Activated T-helper 2 cell treated with anti-CD3 and anti-CD28 coated beads, Interferon-gamma antibody, Interleukin-2, Interleukin-4, amounts not matched to agents 10 μg/mL and 5 μg/mL and 100 μg/mL, durations not matched to agents 14 hours and 24 hours and 36 hours (primary cell): Measurements from ENCODE around the gene CNGA1. TPM values are rescaled to one million over a fixed set of nuclear protein-coding genes. Genes with fewer than 3 reads are reported as not detected.

Experiments
- DNase-seq: peaks from one replicate; pipeline ENCODE4 v3.0.0; 2021; ENCODE audit warnings: low spot score
- H3K27ac Mint-ChIP-seq: one replicate; pipeline ENCODE4 v1.8.0; 2021; ENCODE audit warnings: mixed read lengths
- H3K27me3 Mint-ChIP-seq: one replicate; pipeline ENCODE4 v1.8.0; 2021; ENCODE audit warnings: low read depth, mixed read lengths
- H3K36me3 Mint-ChIP-seq: one replicate; pipeline ENCODE4 v1.8.0; 2021; ENCODE audit warnings: low read depth, mixed read lengths
- H3K4me1 Mint-ChIP-seq: one replicate; pipeline ENCODE4 v1.8.0; 2021; ENCODE audit warnings: low read depth, mixed read lengths
- H3K4me3 Mint-ChIP-seq: one replicate; pipeline ENCODE4 v1.8.0; 2021; ENCODE audit warnings: low read depth, mild to moderate bottlenecking, moderate library complexity, mixed read lengths
- H3K9me3 Mint-ChIP-seq: one replicate; pipeline ENCODE4 v1.8.0; 2021; ENCODE audit warnings: mixed read lengths
- intact Hi-C: fragments of 100-400 bp; cut with micrococcal nuclease; formaldehyde crosslinking; loops from one replicate; pipeline ENCODE4 v1.15.1; 2023
- total RNA-seq: library from RNA; stranded (reverse); gene quantifications from 2 replicates; pipeline ENCODE4 v1.2.3, GENCODE V29; 2022

CNGA1 gene
- not detected in 2 replicates for total RNA-seq

DNA sequence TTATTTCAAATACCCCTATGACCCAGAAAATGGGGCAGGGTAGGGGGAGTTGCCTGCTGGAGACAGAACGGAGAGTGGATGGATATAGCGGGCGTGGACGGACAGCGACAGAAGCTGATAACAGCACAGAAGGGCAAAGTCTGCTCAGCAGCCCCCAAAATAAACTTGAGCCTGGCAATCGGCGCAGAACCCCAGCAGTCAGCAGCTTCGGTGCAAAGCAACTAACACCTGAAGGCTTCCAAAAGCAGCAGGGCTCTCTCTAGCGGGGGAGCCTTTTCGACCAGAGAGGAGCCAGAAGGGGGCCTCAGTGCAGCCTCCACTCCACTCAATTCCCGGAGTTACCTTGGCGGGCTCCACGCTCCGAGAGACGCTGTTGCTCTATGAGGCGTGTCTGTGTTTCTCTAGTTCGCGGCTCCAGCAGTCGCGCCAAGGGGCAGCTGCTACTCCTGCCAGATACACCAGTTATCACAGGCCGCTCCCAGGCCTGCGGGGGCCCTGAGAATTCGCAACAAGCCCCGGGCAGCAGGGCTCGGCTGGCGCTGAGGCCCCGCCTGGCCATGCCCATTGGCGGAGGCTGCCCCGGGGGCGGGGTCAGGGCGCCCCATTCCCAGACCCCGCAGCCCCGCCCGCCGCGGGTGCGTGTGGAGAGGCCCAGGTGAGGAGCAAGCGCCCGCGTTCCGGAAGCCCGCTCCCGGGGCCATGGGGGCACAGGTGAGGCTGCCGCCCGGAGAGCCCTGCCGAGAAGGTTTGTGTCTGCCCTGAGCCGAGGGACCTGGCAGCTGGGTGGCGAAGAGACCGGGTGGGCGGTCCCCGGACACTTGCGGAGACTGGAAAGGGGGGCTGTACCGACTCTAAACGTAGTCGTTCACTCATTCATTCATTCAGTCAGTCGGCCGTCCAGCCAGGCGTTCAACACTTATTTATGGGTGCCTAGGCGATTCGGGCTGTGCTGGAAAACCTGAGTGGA, at the start of gene CNGA1, which contains the start of gene NIPAL1:
Gene CNGA1 (minus strand): TSS at position 541 of the 967 bp plus-strand sequence. CDS start 63,992 bp downstream, outside the sequence.
Gene NIPAL1 (plus strand): TSS at position 632 of the 967 bp plus-strand sequence. CDS start 68 bp downstream, at position 700.
- intact Hi-C loops: loop anchor here (5.0 kb wide), 1 partner anchor 71 kb away; no protein-coding TSS in a partner anchor
- peak; percentile 30 for DNase-seq
- Mint-ChIP-seq H3K27me3 (peaks cover 55% of the 10 kb centered on the region), H3K4me1 (peaks cover 17% of the 10 kb centered on the region), H3K27ac (no peak within 1 kb of the TSS), H3K36me3 (no peaks in the 10 kb centered on the region), H3K9me3 (peaks cover 11% of the 10 kb centered on the region), H3K4me3 (peak within 1 kb of the TSS; percentile 66)

DNA sequence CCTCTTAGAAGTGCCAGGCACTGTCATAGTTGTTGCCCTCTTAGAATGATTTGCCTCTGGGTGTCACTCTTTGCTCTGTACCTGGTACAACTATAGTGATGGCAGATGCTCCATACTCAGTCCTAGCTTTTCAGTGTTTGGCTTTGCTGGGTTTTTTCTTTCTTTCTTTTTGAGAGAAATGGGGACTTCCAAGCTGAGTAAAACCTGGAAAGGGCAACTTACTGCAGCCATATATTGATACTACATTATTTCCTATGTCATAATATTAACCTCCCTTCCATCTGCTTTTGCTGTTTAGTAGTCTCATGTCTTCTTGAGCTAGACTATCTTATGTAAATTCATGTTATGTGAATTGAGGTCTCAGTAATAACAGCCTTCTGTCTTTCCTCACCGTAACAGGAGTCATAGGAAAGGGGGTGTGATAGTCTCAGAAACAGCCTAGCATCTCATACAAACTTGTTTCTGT, 49.1 kb upstream of the CNGA1 start:
- no peaks in the 10 kb centered on the region for H3K36me3 Mint-ChIP-seq
- H3K9me3 Mint-ChIP-seq: peaks cover 15% of the 10 kb centered on the region
- no peak overlapping the region for H3K4me3 Mint-ChIP-seq
- no peak overlapping the region for H3K27ac Mint-ChIP-seq
- H3K4me1 Mint-ChIP-seq: peaks cover 5% of the 10 kb centered on the region
- DNase-seq: no peak
- peaks cover 7% of the 10 kb centered on the region for H3K27me3 Mint-ChIP-seq
- intact Hi-C loops: no loop called here

DNA sequence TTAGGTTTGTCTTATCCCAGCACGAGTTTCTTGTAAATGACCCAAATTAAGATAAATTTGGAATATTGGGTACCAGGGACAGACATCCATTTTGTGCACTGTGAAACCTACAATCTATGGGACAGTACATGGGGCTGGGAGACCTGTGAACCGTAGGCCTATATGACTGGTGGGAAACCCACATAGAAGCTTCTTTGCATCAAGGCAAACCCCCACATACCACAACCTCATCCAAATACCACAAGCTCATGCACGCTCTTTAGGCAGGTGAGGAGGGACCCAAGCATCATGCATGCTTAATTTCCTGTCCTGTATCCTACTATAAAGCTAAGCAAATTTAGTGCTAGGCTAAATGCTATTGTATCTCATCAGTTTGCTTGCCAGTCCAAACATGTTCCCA, 47.9 kb upstream of the CNGA1 start:
- H3K9me3 Mint-ChIP-seq: peaks cover 26% of the 10 kb centered on the region
- intact Hi-C loops: no loop called here
- DNase-seq: no peak
- H3K36me3 Mint-ChIP-seq: no peaks in the 10 kb centered on the region
- peaks cover 11% of the 10 kb centered on the region for H3K27me3 Mint-ChIP-seq
- peaks cover 5% of the 10 kb centered on the region for H3K4me1 Mint-ChIP-seq
- no peak overlapping the region for H3K4me3 Mint-ChIP-seq
- H3K27ac Mint-ChIP-seq: no peak overlapping the region

DNA sequence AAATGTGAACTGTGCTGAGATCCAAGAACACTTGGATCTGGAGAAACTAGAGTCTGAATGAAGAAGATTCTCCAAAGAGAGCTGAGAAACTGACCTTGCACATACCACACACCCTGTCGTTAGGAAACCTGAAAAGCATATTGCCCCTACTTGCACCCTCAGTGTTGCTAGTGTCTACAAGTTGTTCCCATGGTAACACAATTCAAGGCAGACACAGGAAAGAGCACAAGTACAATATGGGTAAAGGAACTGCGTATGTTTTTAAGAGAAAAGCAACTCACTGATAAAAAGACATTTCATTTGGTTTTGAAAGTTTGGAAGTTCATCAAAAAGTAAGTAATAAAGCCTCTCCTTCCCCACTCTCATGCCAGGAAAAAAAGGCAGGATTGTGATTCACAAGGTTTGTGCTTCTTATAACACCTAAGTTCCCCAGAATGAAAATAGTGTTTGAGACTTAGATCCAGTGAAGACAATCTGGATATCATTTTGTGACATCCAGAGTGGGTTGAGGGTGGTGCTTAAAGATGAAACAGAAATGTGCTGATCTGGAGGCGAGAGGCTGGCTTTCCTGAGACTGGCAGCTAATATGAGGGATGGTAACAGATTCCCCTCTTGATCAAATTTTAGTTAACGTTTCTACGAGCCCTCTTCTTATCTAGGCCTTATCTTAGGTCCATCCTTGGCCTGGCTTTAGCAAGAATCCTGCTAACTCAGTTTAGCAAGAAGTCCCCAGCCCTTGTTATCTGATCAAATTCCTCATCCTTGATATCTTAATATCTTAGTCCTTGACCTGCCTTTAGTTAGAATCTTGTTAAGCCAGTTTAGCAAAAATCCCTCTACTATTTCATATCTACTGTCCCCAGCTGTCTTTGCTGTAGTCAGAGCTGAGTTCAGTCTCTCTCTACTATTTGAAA, 42.4 kb upstream of the CNGA1 start:
- Mint-ChIP-seq H3K27me3 (peaks cover 15% of the 10 kb centered on the region), H3K36me3 (no peaks in the 10 kb centered on the region), H3K4me1 (no peaks in the 10 kb centered on the region), H3K9me3 (peaks cover 34% of the 10 kb centered on the region), H3K27ac (no peak overlapping the region), H3K4me3 (no peak overlapping the region)
- DNase-seq: no peak
- intact Hi-C loops: no loop called here

DNA sequence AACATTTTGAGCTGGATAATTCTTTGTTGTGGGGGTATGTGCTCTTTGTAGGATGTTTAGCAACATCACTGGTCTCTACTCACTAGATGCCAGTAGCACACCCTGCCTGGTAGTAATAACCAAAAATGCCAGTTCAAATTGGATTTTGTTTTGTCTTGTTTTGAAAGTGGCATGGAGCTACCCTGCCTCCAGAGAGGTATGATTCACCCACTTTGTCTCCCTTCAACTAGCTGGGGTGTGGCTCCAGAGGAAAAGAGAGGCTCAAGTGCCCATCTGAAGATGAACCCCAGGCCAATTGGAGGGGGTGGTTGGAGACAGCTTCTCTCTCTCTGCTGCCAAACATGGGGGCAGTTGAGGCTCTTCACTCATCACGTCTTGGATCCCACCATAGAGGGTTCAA, 34.6 kb upstream of the CNGA1 start:
- Mint-ChIP-seq H3K27ac (no peak overlapping the region), H3K27me3 (peaks cover 45% of the 10 kb centered on the region), H3K4me1 (peaks cover 18% of the 10 kb centered on the region), H3K4me3 (no peak overlapping the region), H3K9me3 (no peaks in the 10 kb centered on the region), H3K36me3 (no peaks in the 10 kb centered on the region)
- no peak for DNase-seq
- intact Hi-C loops: no loop called here

DNA sequence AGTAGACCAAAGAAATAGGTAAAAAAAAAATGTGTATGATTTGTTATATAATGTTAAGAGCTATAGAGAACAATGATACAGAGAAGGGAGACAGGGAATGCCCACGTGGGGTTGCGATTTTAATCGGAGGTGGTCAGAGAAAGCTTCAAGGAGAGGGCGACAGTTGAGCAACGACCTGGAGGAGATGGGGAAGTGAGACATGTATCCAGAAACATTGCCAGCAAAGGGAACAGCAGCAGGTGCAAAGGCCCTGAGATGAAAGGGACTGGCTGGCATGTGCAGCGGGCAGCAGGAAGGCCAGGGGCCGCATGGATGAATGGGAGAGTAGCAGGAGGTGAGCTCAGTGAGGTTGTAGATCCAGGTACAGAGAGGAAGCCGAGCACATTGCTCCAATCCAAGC, 33.0 kb upstream of the CNGA1 start:
- no peaks in the 10 kb centered on the region for H3K36me3 Mint-ChIP-seq
- intact Hi-C loops: loop anchor here (5.0 kb wide), 1 partner anchor 113 kb away; no protein-coding TSS in a partner anchor
- no peak overlapping the region for H3K27ac Mint-ChIP-seq
- peaks cover 22% of the 10 kb centered on the region for H3K4me1 Mint-ChIP-seq
- peaks cover 54% of the 10 kb centered on the region for H3K27me3 Mint-ChIP-seq
- no peak overlapping the region for H3K4me3 Mint-ChIP-seq
- no peak for DNase-seq
- H3K9me3 Mint-ChIP-seq: no peaks in the 10 kb centered on the region

DNA sequence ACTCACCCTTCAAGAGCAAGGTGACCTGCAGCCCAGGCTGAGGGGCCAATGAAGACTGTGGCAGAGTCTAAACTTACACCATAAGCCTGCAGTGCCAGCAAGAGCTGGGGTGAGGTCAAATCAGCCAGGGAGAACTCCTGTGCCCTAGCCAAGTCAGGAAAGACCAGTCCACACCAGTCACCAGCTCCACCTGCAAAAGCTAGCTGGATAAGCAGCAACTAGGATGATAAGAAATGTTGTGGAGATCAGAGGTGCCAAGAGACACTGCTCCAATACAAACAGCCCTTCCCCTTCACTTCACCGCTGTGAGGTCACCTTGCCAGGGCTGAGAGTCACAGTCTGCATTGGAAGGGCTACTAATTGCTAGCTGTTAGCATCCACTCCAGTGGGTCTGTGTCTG, 31.4 kb upstream of the CNGA1 start:
- Mint-ChIP-seq H3K27ac (no peak overlapping the region), H3K4me3 (no peak overlapping the region), H3K4me1 (peaks cover 29% of the 10 kb centered on the region), H3K9me3 (no peaks in the 10 kb centered on the region), H3K27me3 (peaks cover 67% of the 10 kb centered on the region), H3K36me3 (no peaks in the 10 kb centered on the region)
- DNase-seq: no peak
- intact Hi-C loops: loop anchor here (1.0 to 5.0 kb wide), 3 partner anchors 12 to 114 kb away; no protein-coding TSS in a partner anchor

DNA sequence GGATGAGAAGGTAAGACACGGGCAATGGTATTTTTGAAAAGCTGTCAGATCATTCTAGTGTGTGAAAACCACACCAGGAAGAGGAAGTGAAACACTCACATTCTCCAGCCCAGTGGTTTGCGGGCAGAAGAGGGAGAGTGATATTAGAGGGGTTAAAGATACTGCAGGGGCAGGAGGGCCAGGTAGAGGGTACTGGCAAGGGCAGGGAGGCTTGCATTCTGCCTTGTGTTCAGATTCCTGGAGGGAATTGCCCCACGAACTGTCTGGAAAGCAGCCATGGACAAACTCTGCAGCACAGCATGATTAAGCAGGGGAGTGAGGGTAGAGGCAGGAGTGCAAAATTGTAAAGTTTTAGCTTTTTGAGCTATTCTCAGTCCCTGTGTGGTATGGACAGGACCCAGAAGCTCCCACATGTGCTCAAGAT, 31.0 kb upstream of the CNGA1 start:
- H3K4me3 Mint-ChIP-seq: peak overlapping the region; percentile 34
- intact Hi-C loops: loop anchor here (1.0 to 5.0 kb wide), 3 partner anchors 11 to 115 kb away; no protein-coding TSS in a partner anchor
- H3K27ac Mint-ChIP-seq: peak overlapping the region; percentile 3
- H3K27me3 Mint-ChIP-seq: peaks cover 72% of the 10 kb centered on the region
- H3K9me3 Mint-ChIP-seq: no peaks in the 10 kb centered on the region
- no peaks in the 10 kb centered on the region for H3K36me3 Mint-ChIP-seq
- peaks cover 32% of the 10 kb centered on the region for H3K4me1 Mint-ChIP-seq
- peak; percentile 48 for DNase-seq

DNA sequence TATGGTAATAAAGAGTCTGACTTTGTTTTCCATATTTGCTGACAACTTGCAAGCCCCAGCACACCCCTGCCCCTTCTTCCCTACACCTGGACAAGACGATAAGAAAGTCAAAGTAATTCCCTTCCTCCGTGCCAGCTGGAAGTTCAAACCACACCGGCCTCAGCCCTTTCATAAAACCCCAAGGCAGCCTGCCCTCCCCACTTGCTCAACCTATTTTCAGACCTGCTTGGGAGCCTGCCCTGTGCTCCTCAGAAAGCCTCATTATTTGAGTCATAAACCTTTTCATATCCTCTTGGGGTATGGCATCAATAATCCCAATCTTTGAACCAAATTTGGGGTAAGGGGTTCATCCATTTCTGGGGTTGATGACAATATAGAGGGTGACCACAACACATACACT, 29.6 kb upstream of the CNGA1 start:
- H3K27me3 Mint-ChIP-seq: peaks cover 76% of the 10 kb centered on the region

DNA sequence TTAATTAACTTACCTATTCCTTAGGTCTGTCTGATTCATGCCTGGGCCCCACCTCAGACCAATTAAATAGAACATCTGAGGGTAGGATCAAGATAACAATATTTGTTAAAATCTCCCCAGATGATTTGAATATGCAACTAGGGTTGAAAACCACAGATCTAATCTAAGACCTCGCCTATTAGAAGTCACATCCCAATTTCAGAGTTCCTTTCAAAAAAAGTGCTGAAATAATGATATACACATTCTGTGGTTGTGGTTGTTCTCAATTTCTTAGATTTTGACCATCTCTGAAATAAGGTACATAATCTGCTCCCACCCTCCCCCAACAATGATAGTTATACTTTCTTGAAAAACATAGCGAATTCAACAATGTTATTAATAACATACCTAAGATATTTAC, 27.8 kb upstream of the CNGA1 start:
- DNase-seq: no peak
- H3K4me1 Mint-ChIP-seq: peaks cover 40% of the 10 kb centered on the region
- intact Hi-C loops: no loop called here
- no peaks in the 10 kb centered on the region for H3K36me3 Mint-ChIP-seq
- H3K27me3 Mint-ChIP-seq: peaks cover 67% of the 10 kb centered on the region
- H3K9me3 Mint-ChIP-seq: no peaks in the 10 kb centered on the region
- H3K27ac Mint-ChIP-seq: no peak overlapping the region
- H3K4me3 Mint-ChIP-seq: no peak overlapping the region

More for the DNA sequence above, 29.6 kb upstream of the CNGA1 start:
- Mint-ChIP-seq H3K4me1 (peaks cover 40% of the 10 kb centered on the region), H3K4me3 (no peak overlapping the region), H3K36me3 (no peaks in the 10 kb centered on the region), H3K9me3 (no peaks in the 10 kb centered on the region), H3K27ac (no peak overlapping the region)
- no peak for DNase-seq
- intact Hi-C loops: loop anchor here (2.0 to 5.0 kb wide), 2 partner anchors 57 to 116 kb away; no protein-coding TSS in a partner anchor

DNA sequence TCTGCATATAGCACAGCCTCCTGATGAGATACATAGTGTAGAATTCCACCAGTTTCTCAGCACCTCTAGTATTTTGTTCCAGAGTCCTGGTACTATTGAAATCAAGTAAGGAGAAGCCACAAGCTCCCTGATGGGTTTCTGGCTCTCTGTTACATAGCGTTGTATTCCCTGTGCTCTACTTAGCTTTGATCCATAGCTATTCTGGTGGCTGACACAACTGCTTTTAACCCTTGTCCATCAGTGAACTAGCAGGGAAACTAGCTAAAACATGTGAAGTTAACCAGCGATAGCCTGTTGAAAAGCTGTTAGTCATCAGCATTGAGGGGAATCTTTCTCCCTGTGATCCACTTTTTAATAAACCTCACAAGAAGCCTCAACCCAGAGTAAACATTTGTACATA, 27.0 kb upstream of the CNGA1 start:
- Mint-ChIP-seq H3K36me3 (no peaks in the 10 kb centered on the region), H3K4me1 (peaks cover 40% of the 10 kb centered on the region), H3K27me3 (peaks cover 65% of the 10 kb centered on the region), H3K9me3 (no peaks in the 10 kb centered on the region), H3K4me3 (no peak overlapping the region), H3K27ac (no peak overlapping the region)
- no peak for DNase-seq
- intact Hi-C loops: no loop called here

DNA sequence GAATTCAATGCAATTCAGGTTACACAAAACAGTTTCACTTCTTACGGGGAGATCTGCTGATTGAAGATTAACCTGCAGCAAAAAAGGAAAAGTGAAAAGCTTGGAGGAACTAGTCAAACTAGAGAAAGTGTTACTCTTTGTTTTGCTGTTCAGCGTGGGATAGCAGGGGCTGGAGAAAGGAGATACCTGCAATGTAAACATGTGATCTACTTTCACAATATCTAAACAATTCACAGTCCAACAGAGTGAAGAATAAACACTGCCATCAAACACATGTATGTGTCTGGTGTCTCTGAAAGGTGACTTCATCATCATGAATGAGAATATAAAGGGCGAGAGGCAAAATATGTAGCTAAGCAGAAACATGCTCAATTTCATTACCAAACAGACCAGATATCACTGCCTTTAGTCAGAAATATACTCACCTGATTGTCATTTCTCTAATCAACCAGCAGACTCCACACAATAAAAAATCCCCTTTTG, 26.5 kb upstream of the CNGA1 start:
- intact Hi-C loops: no loop called here
- Mint-ChIP-seq H3K4me1 (peaks cover 40% of the 10 kb centered on the region), H3K36me3 (no peaks in the 10 kb centered on the region), H3K4me3 (no peak overlapping the region), H3K9me3 (no peaks in the 10 kb centered on the region), H3K27me3 (peaks cover 60% of the 10 kb centered on the region), H3K27ac (no peak overlapping the region)
- DNase-seq: no peak
